Stimulated activated CD4-positive, alpha-beta T cell treated with anti-CD3 and anti-CD28 coated beads, Interleukin-15, amount 100 ng/mL, for 1 hour (primary cell): ENCODE results near the gene CYP27B1.
"Not testable (repeated sequence)": the region's sequence is repeated elsewhere in the genome, so short reads cannot be mapped to it uniquely, and the experiment has no call there.

Experiments
- DNase-seq, 2 donors: peaks; one replicate each; pipeline ENCODE4 v3.0.0-alpha.2; 2020; ENCODE audit warnings: low read depth in 1 of 2, low spot score in 1 of 2

CYP27B1 gene

GRCh38 chr12:57783861-57784260 lies 17.0 kb upstream of the CYP27B1 start:
- DNase-seq, result no peak

GRCh38 chr12:57783466-57783801 lies 16.6 kb upstream of the CYP27B1 start:
- no peak for DNase-seq

- DNase-seq, result peak; percentile 93 to 95
Measured at GRCh38 chr12:57782608-57783465, 16.0 kb upstream of the CYP27B1 start, which contains the start of gene TSFM. Gene TSFM, plus strand, starts transcription at chr12:57782787. Its CDS starts 15 bp downstream, at chr12:57782802.

GRCh38 chr12:57782243-57782607 lies 15.3 kb upstream of the CYP27B1 start:
- DNase-seq, result no peak

- no peak for DNase-seq
Measured at GRCh38 chr12:57781801-57782200, 14.9 kb upstream of the CYP27B1 start.

- DNase-seq, result no peak
Measured at GRCh38 chr12:57781244-57781643, 14.4 kb upstream of the CYP27B1 start.

- no peak for DNase-seq
Measured at GRCh38 chr12:57780284-57780897, 13.5 kb upstream of the CYP27B1 start.

GRCh38 chr12:57779736-57780135 lies 12.9 kb upstream of the CYP27B1 start:
- no peak for DNase-seq

- no peak for DNase-seq
Measured at GRCh38 chr12:57777911-57778310, 11.0 kb upstream of the CYP27B1 start.

- DNase-seq, result no peak
Measured at GRCh38 chr12:57777367-57777766, 10.5 kb upstream of the CYP27B1 start.

GRCh38 chr12:57776247-57776587 lies 9.3 kb upstream of the CYP27B1 start:
- no peak for DNase-seq

GRCh38 chr12:57775563-57776246 lies 8.8 kb upstream of the CYP27B1 start:
- no peak for DNase-seq

GRCh38 chr12:57775044-57775443 lies 8.2 kb upstream of the CYP27B1 start:
- DNase-seq, result no peak

GRCh38 chr12:57774634-57775033 lies 7.8 kb upstream of the CYP27B1 start:
- not testable (repeated sequence) for DNase-seq

GRCh38 chr12:57772429-57773322 lies 5.8 kb upstream of the CYP27B1 start, which contains the start of gene EEF1AKMT3:
Gene EEF1AKMT3, plus strand, starts transcription at chr12:57772614. Its CDS starts 111 bp downstream, at chr12:57772725.
- no peak for DNase-seq

- DNase-seq, result peak; percentile 74 to 87
Measured at GRCh38 chr12:57771873-57772428, 5.1 kb upstream of the CYP27B1 start, which contains the start of gene METTL1. Gene METTL1, minus strand, starts transcription at chr12:57772105. Its CDS starts 22 bp downstream, at chr12:57772083.

- DNase-seq, result peak; percentile 57 to 81
Measured at GRCh38 chr12:57771236-57771872, 4.5 kb upstream of the CYP27B1 start.

- DNase-seq, result no peak
Measured at GRCh38 chr12:57770734-57771133, 3.9 kb upstream of the CYP27B1 start.

- DNase-seq, result no peak
Measured at GRCh38 chr12:57769594-57769993, 2.7 kb upstream of the CYP27B1 start.

- no peak for DNase-seq
Measured at GRCh38 chr12:57767876-57768275, 998 bp upstream of the CYP27B1 start.
